GM12878 (cell line): ENCODE measurements around the gene JMJD4. TPM values are rescaled to one million over a fixed set of nuclear protein-coding genes. Genes with fewer than 3 reads are reported as not detected.
A peak's percentile ranks its signal among the peaks of the same experiment; 100 is the strongest.

Experiments used
- ATF2 ChIP-seq: IDR thresholded peaks from 2 replicates; pipeline ENCODE4 v1.6.1; 2012; ENCODE audit warnings: low read length, inconsistent platforms
- BCL3 ChIP-seq: IDR thresholded peaks from 2 replicates; pipeline ENCODE4 v1.6.1; 2011; ENCODE audit warnings: borderline replicate concordance, low read depth, mild to moderate bottlenecking, moderate library complexity, low read length; ENCODE audit not compliant: insufficient read depth, poor library complexity, severe bottlenecking
- BHLHE40 ChIP-seq, 2 experiments: fragments of 450-650 bp in 1 of 2; IDR thresholded peaks; 2 replicates each; pipeline ENCODE4 v1.6.1; 2011 to 2017; ENCODE audit warnings: low read depth in 2 of 2, borderline replicate concordance in 1 of 2, improper control_type of control experiment in 1 of 2, low read length in 1 of 2, mild to moderate bottlenecking in 1 of 2
- BRCA1 ChIP-seq: IDR thresholded peaks from 2 replicates; pipeline ENCODE4 v1.6.1; 2011; ENCODE audit warnings: low read depth, low read length, improper control_type of control experiment
- CBFB ChIP-seq: IDR thresholded peaks from 2 replicates; pipeline ENCODE4 v1.6.1; 2016; ENCODE audit warnings: antibody characterized with exemption, low read depth
- E2F8 ChIP-seq: fragments of 450-650 bp; IDR thresholded peaks from 2 replicates; pipeline ENCODE4 v1.6.1; 2018; ENCODE audit warnings: mild to moderate bottlenecking, low read depth, moderate library complexity; ENCODE audit not compliant: partially characterized antibody
- GATAD2B ChIP-seq: fragments of 450-650 bp; conservative IDR thresholded peaks from 2 replicates; pipeline ENCODE4 v1.6.1; 2017; ENCODE audit warnings: low read depth, mild to moderate bottlenecking, moderate library complexity
- LARP7 ChIP-seq: fragments of 450-650 bp; IDR thresholded peaks from 2 replicates; pipeline ENCODE4 v1.6.1; 2017; ENCODE audit warnings: mild to moderate bottlenecking
- MEF2A ChIP-seq: IDR thresholded peaks from 2 replicates; pipeline ENCODE4 v1.6.1; 2011; ENCODE audit warnings: low read depth, mild to moderate bottlenecking, low read length, moderate library complexity; ENCODE audit not compliant: insufficient read depth
- MLLT1 ChIP-seq: fragments of 450-650 bp; IDR thresholded peaks from 2 replicates; pipeline ENCODE4 v1.6.1; 2016; ENCODE audit warnings: mild to moderate bottlenecking
- NFIC ChIP-seq: IDR thresholded peaks from 2 replicates; pipeline ENCODE4 v1.6.1; 2012; ENCODE audit warnings: low read depth, mild to moderate bottlenecking, inconsistent platforms, low read length, moderate library complexity
- NFYB ChIP-seq: IDR thresholded peaks from 2 replicates; pipeline ENCODE4 v1.6.1; 2011; ENCODE audit warnings: low read depth, mild to moderate bottlenecking, low read length, improper control_type of control experiment, moderate library complexity; ENCODE audit not compliant: insufficient read depth
- PAX5 ChIP-seq: IDR thresholded peaks from 2 replicates; pipeline ENCODE4 v1.6.1; 2011; ENCODE audit warnings: low read depth, low read length, borderline replicate concordance
- PML ChIP-seq: IDR thresholded peaks from 2 replicates; pipeline ENCODE4 v1.6.1; 2012; ENCODE audit warnings: low read length, inconsistent platforms
- POLR2AphosphoS5 ChIP-seq: IDR thresholded peaks from 2 replicates; pipeline ENCODE4 v1.6.1; 2011; ENCODE audit warnings: mild to moderate bottlenecking, low read length, inconsistent platforms
- SREBF2 ChIP-seq: IDR thresholded peaks from 2 replicates; pipeline ENCODE4 v1.6.1; 2012; ENCODE audit warnings: mild to moderate bottlenecking, low read length
- STAT1 ChIP-seq: fragments of 450-650 bp; conservative IDR thresholded peaks from 2 replicates; pipeline ENCODE4 v1.6.1; 2014; ENCODE audit warnings: antibody characterized with exemption, mild to moderate bottlenecking
- SUPT20H ChIP-seq: IDR thresholded peaks from 2 replicates; pipeline ENCODE4 v1.6.1; 2011; ENCODE audit warnings: low read depth, mild to moderate bottlenecking, low read length, moderate library complexity, borderline replicate concordance; ENCODE audit not compliant: control insufficient read depth
- ZBTB4 ChIP-seq: fragments of 450-650 bp; formaldehyde crosslinking; IDR thresholded peaks from 2 replicates; pipeline ENCODE4 v1.4.0; 2022; ENCODE audit warnings: mild to moderate bottlenecking, moderate library complexity
- polyA plus RNA-seq, 11 experiments: library from polyadenylated mRNA; depleted of rRNA in 4 of 11; unstranded in 6 of 11; stranded (reverse) in 5 of 11; fragments of >200 nt; fragmentation: Nextera tagmentation in 4 of 11; fragmentation: Illumina TruSeq in 1 of 11; extraction: Ambion mirVana in 4 of 11; extraction: Trizol in 1 of 11; gene quantifications; 1 replicate in 1 of 11; 2 replicates in 10 of 11; pipeline versions ENCODE4 v1.2.1 to v1.2.3, GENCODE V29; 2011 to 2016; ENCODE audit warnings: inconsistent platforms in 2 of 11, missing spikeins in 2 of 11, low read depth in 1 of 11
- total RNA-seq, 4 experiments: library from RNA; depleted of rRNA in 3 of 4; stranded (reverse); fragments of >200 nt in 3 of 4; fragmentation: Illumina TruSeq in 1 of 4; extraction: Trizol in 1 of 4; gene quantifications; 2 replicates each; pipeline versions ENCODE4 v1.2.1 to v1.2.3, GENCODE V29; 2013 to 2021

The JMJD4 gene
- total and polyA plus RNA-seq, 10 of the 15 experiments (the other 5 are each of a cell fraction or from before 2014, with no cell fraction given), result 0.89 to 38.3 (median 18.4) TPM

- TF ChIP-seq NFYB (no peak), PAX5 (peak; percentile 37; the same call in 1 of the 2 replicates), SREBF2 (no peak), SUPT20H (no peak), CBFB (no peak), NFIC (no peak), MLLT1 (no peak), PML (no peak), STAT1 (no peak), POLR2AphosphoS5 (no peak), GATAD2B (no peak), LARP7 (0 out of 2 replicates have a peak, but pooled peaks have one; percentile 27), BHLHE40 (IDR thresholded peaks at IDR 0.05; ENCODE audit: borderline replicate concordance in 1 of 2, low read depth in 2 of 2, low read length in 1 of 2) (peak in 1 of 2 experiments; percentile 38; a peak in 1 of 4 replicates), BRCA1 (no peak), ZBTB4 (no peak), BCL3 (peak; percentile 31), E2F8 (no peak), MEF2A (no peak), ATF2 (no peak)
Measured at GRCh38 chr1:227728059-227728891, 6.8 kb downstream of the JMJD4 start (continued).
